K562 (cell line): Measurements from ENCODE around the gene GNAI3. TPM values are rescaled to one million over a fixed set of nuclear protein-coding genes. Genes with fewer than 3 reads are reported as not detected.
A peak's percentile ranks its signal among the peaks of the same experiment; 100 is the strongest.

ENCODE experiments used
- CREM ChIP-seq: IDR thresholded peaks from 2 replicates; pipeline ENCODE4 v1.6.1; 2014; ENCODE audit warnings: antibody characterized with exemption, low read depth
- E2F3 ChIP-seq: fragments of 250-450 bp; sonication (Bioruptor Pico); IDR thresholded peaks from 2 replicates; pipeline ENCODE4 v1.4.0; 2020; ENCODE audit warnings: mild to moderate bottlenecking
- ETV1 ChIP-seq: fragments of 450-650 bp; conservative IDR thresholded peaks from 2 replicates; pipeline ENCODE4 v1.6.1; 2016; ENCODE audit warnings: missing genetic modification characterization, control low read depth, low read depth, missing compliant biosample characterization
- HDAC8 ChIP-seq: fragments of 450-650 bp; IDR thresholded peaks from 2 replicates; pipeline ENCODE4 v1.6.1; 2016; ENCODE audit warnings: mild to moderate bottlenecking, missing genetic modification characterization, moderate library complexity, missing compliant biosample characterization
- KHSRP ChIP-seq: fragments of 450-650 bp; IDR thresholded peaks from 2 replicates; pipeline ENCODE4 v1.6.1; 2017
- KLF16 ChIP-seq: IDR thresholded peaks from 2 replicates; pipeline ENCODE4 v1.6.1; 2016; ENCODE audit warnings: antibody characterized with exemption
- NR1H2 ChIP-seq: sonication (generic); formaldehyde crosslinking; IDR thresholded peaks from 2 replicates; pipeline ENCODE4 v1.4.0; 2020; ENCODE audit warnings: mild to moderate bottlenecking, missing genetic modification reagents
- SIX5 ChIP-seq, 2 experiments: IDR thresholded peaks; 2 replicates each; pipeline ENCODE4 v1.6.1; 2011; ENCODE audit warnings: low read length in 2 of 2, borderline replicate concordance in 1 of 2, low read depth in 1 of 2, mild to moderate bottlenecking in 1 of 2, moderate library complexity in 1 of 2; ENCODE audit not compliant: insufficient read depth in 1 of 2
- SMARCA4 ChIP-seq: fragments of 450-650 bp; IDR thresholded peaks from 2 replicates; pipeline ENCODE4 v1.6.1; 2016
- SNRNP70 ChIP-seq: fragments of 200-400 bp; formaldehyde crosslinking; optimal IDR thresholded peaks from 2 replicates; pipeline ENCODE3; 2017; ENCODE audit warnings: low read depth, low read length
- SPI1 ChIP-seq: IDR thresholded peaks from 2 replicates; pipeline ENCODE4 v1.6.1; 2011; ENCODE audit warnings: low read depth, low read length, control low read depth, borderline replicate concordance
- TCF7 ChIP-seq: sonication (generic); IDR thresholded peaks from 2 replicates; pipeline ENCODE4 v1.6.1; 2016; ENCODE audit warnings: antibody characterized with exemption, borderline replicate concordance
- polyA plus RNA-seq, 8 experiments: library from polyadenylated mRNA; depleted of rRNA in 4 of 8; stranded (reverse) in 5 of 8; unstranded in 3 of 8; fragments of >200 nt; fragmentation: Nextera tagmentation in 2 of 8; fragmentation: Illumina TruSeq in 1 of 8; extraction: Ambion mirVana in 2 of 8; extraction: Trizol in 1 of 8; gene quantifications; 2 replicates each; pipeline versions ENCODE4 v1.2.1 to v1.2.3, GENCODE V29; 2011 to 2014; ENCODE audit warnings: inconsistent platforms in 1 of 8, missing spikeins in 1 of 8
- total RNA-seq, 7 experiments: library from RNA; depleted of rRNA in 6 of 7; stranded (reverse); fragments of >200 nt in 6 of 7; fragmentation: Illumina TruSeq in 2 of 7; extraction: Trizol in 2 of 7; gene quantifications; 2 replicates each; pipeline versions ENCODE4 v1.2.1 to v1.2.3, GENCODE V29; 2011 to 2021; ENCODE audit warnings: low replicate concordance in 1 of 7

Gene GNAI3
- total and polyA plus RNA-seq, 9 of the 15 experiments (the other 6 are each of a cell fraction or from before 2014, with no cell fraction given): 6.3 to 13.2 (median 8.9) TPM

DNA sequence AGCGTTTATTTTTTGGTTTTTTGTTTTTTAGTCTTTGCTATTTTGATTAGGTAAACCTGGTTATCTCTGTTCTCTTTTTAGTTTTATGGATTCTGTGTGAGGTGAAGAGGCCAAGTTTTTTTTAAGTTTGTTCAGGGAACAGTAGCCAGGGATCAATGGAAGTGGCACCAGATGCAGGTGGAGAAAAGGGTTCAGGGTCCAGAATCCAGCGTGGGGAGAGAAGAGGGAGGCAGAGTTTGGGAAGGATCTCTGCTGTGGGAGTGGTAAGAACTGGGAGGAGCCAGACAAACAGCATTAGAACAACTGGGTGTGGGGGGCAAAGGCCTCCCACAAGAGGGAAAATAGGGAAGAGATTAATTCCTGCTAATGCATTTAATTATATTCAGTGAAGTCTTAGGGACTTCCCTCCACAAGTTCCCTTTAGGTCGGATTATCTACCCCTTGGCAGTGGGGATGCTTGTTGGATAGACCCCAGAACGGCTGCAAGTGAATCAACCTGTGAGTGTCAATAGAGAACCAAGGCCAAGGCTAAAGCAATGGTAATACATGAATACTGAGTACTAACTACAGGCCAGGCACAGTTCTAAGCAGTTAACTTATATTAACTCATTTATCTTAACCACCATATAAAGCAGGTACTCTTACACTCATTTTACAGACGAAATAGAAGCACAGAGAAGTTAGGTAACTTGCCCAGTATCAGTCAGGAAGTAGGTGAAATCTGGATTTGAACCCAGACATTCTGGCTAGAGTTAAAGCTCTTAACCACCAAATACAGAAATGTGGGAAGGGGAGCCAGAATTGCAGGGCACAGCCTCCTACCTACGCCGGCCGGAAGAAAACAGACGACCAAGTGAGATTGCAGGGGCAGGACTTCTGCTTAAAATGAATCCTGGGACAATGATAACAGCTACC, 70.5 kb downstream of the GNAI3 start (continued):
- 0 out of 2 replicates have a peak, but pooled peaks have one; percentile 37 for TF ChIP-seq NR1H2
- TF ChIP-seq KHSRP: no peak
- TF ChIP-seq SNRNP70: no peak
- peak; percentile 66; the same call in 1 of the 2 replicates for TF ChIP-seq SMARCA4
- no peak for TF ChIP-seq SIX5 (IDR thresholded peaks at IDR 0.05; ENCODE audit: borderline replicate concordance in 1 of 2, insufficient read depth in 1 of 2, low read depth in 1 of 2, low read length in 2 of 2)
- no peak for TF ChIP-seq CREM
- TF ChIP-seq E2F3 (CRISPR knock-in tag): no peak
- 0 out of 2 replicates have a peak, but pooled peaks have one; percentile 15 for TF ChIP-seq HDAC8
- TF ChIP-seq TCF7: no peak
- peak; percentile 59 for TF ChIP-seq ETV1
- no peak for TF ChIP-seq KLF16
- no peak for TF ChIP-seq SPI1
